Measurements from ENCODE around the gene ADAMTS5. TPM values are rescaled to one million over a fixed set of nuclear protein-coding genes. Genes with fewer than 3 reads are reported as not detected.

The ADAMTS5 gene
- polyA plus RNA-seq, 1 donor (not counting 4 experiments of a cell fraction or from before 2014, with no cell fraction given): 0.01 TPM

GRCh38 chr21:26948194-26948593 is 18.7 kb downstream of the ADAMTS5 start:
- no peaks in the 10 kb centered on the region for H3K4me1 ChIP-seq (ENCODE audit: control insufficient read depth, extremely low read depth, insufficient read depth, low read length)
- TF ChIP-seq EZH2 (IDR thresholded peaks at IDR 0.05; ENCODE audit: low read length) (no peak), CTCF (optimal IDR thresholded peaks at IDR 0.05 in 1 of 3, IDR thresholded peaks at IDR 0.05 in 1 of 3, conservative IDR thresholded peaks at IDR 0.05 in 1 of 3; ENCODE audit: extremely low read depth in 1 of 3, insufficient read depth in 2 of 3, low read length in 3 of 3) (no peak)
- no peaks in the 10 kb centered on the region for H3K9me1 ChIP-seq (ENCODE audit: control insufficient read depth, extremely low read depth, insufficient read depth, low read length)
- no peak for FAIRE-seq
- H3K36me3 ChIP-seq (ENCODE audit: control insufficient read depth in 2 of 2, extremely low read depth in 1 of 2, insufficient read depth in 2 of 2, low read length in 2 of 2): no peaks in the 10 kb centered on the region
- H3K9ac ChIP-seq (ENCODE audit: control insufficient read depth, extremely low read depth, insufficient read depth, low read length): no peak overlapping the region
- no peaks in the 10 kb centered on the region for H4K20me1 ChIP-seq (ENCODE audit: control insufficient read depth, extremely low read depth, insufficient read depth, low read length)
- no peak overlapping the region for H3K27ac ChIP-seq (ENCODE audit: control insufficient read depth, insufficient read depth, low read length)
- no peaks in the 10 kb centered on the region for H3K9me3 ChIP-seq (ENCODE audit: control insufficient read depth, low read depth, low read length)
- H2AFZ ChIP-seq (ENCODE audit: control insufficient read depth, low read length): no peak overlapping the region
- DNase-seq (ENCODE audit: low read depth, low spot score): no peak
- no peak overlapping the region for H3K4me2 ChIP-seq (ENCODE audit: control insufficient read depth, extremely low read depth, insufficient read depth, low read depth, low read length)
- H3K79me2 ChIP-seq (ENCODE audit: control insufficient read depth, insufficient read depth, low read length): no peaks in the 10 kb centered on the region
- peaks cover 4% of the 10 kb centered on the region for H3K27me3 ChIP-seq (ENCODE audit: control insufficient read depth, extremely low read depth, insufficient read depth, low read length)
- dilution Hi-C loops (cut with MboI; ENCODE audit: extremely low pct_ligation_motif_present, low sequenced_read_pairs): no loop called here
- no peak overlapping the region for H3K4me3 ChIP-seq (ENCODE audit: control insufficient read depth in 2 of 3, extremely low read depth in 1 of 3, insufficient read depth in 2 of 3, low read depth in 1 of 3, low read length in 3 of 3)

- H3K27ac ChIP-seq (ENCODE audit: control insufficient read depth, insufficient read depth, low read length): no peak overlapping the region
- DNase-seq (ENCODE audit: low read depth, low spot score): no peak
Measured at GRCh38 chr21:26946744-26947446, 20.0 kb downstream of the ADAMTS5 start.

More at GRCh38 chr21:26946744-26947446, 20.0 kb downstream of the ADAMTS5 start:
- H3K4me2 ChIP-seq (ENCODE audit: control insufficient read depth, extremely low read depth, insufficient read depth, low read depth, low read length): no peak overlapping the region
- no peaks in the 10 kb centered on the region for H3K4me1 ChIP-seq (ENCODE audit: control insufficient read depth, extremely low read depth, insufficient read depth, low read length)
- no peaks in the 10 kb centered on the region for H3K9me1 ChIP-seq (ENCODE audit: control insufficient read depth, extremely low read depth, insufficient read depth, low read length)
- no peaks in the 10 kb centered on the region for H3K36me3 ChIP-seq (ENCODE audit: control insufficient read depth in 2 of 2, extremely low read depth in 1 of 2, insufficient read depth in 2 of 2, low read length in 2 of 2)
- FAIRE-seq: no peak
- peaks cover 4% of the 10 kb centered on the region for H3K27me3 ChIP-seq (ENCODE audit: control insufficient read depth, extremely low read depth, insufficient read depth, low read length)
- dilution Hi-C loops (cut with MboI; ENCODE audit: extremely low pct_ligation_motif_present, low sequenced_read_pairs): no loop called here
- H3K9me3 ChIP-seq (ENCODE audit: control insufficient read depth, low read depth, low read length): no peaks in the 10 kb centered on the region
- H3K4me3 ChIP-seq (ENCODE audit: control insufficient read depth in 2 of 3, extremely low read depth in 1 of 3, insufficient read depth in 2 of 3, low read depth in 1 of 3, low read length in 3 of 3): no peak overlapping the region
- TF ChIP-seq EZH2 (IDR thresholded peaks at IDR 0.05; ENCODE audit: low read length): no peak
- no peak for TF ChIP-seq CTCF (optimal IDR thresholded peaks at IDR 0.05 in 1 of 3, IDR thresholded peaks at IDR 0.05 in 1 of 3, conservative IDR thresholded peaks at IDR 0.05 in 1 of 3; ENCODE audit: extremely low read depth in 1 of 3, insufficient read depth in 2 of 3, low read length in 3 of 3)
- no peaks in the 10 kb centered on the region for H3K79me2 ChIP-seq (ENCODE audit: control insufficient read depth, insufficient read depth, low read length)
- no peak overlapping the region for H2AFZ ChIP-seq (ENCODE audit: control insufficient read depth, low read length)
- H4K20me1 ChIP-seq (ENCODE audit: control insufficient read depth, extremely low read depth, insufficient read depth, low read length): no peaks in the 10 kb centered on the region
- H3K9ac ChIP-seq (ENCODE audit: control insufficient read depth, extremely low read depth, insufficient read depth, low read length): no peak overlapping the region

All from keratinocyte (primary cell).